Transverse colon (tissue), 4 donors: Measurements from ENCODE around the gene CRYZL1.

Experiments
- CTCF ChIP-seq, 5 experiments: fragments of 200-600 bp in 3 of 5; fragments of 450-650 bp in 2 of 5; sonication (generic) in 3 of 5; IDR thresholded peaks; 1 replicate in 2 of 5; 2 replicates in 3 of 5; pipeline ENCODE4 v1.5.1; 2016 to 2017; ENCODE audit warnings: antibody characterized with exemption in 5 of 5, inconsistent platforms in 3 of 5, mild to moderate bottlenecking in 2 of 5, moderate library complexity in 1 of 5
- POLR2A ChIP-seq: fragments of 450-650 bp; IDR thresholded peaks from one replicate; pipeline ENCODE4 v1.6.1; 2016; ENCODE audit warnings: antibody characterized with exemption, mild to moderate bottlenecking, moderate library complexity
- POLR2AphosphoS5 ChIP-seq, 3 donors: sonication (generic); formaldehyde crosslinking; IDR thresholded peaks; one replicate each; pipeline ENCODE4 v1.6.1; 2016; ENCODE audit warnings: antibody characterized with exemption in 3 of 3

DNA sequence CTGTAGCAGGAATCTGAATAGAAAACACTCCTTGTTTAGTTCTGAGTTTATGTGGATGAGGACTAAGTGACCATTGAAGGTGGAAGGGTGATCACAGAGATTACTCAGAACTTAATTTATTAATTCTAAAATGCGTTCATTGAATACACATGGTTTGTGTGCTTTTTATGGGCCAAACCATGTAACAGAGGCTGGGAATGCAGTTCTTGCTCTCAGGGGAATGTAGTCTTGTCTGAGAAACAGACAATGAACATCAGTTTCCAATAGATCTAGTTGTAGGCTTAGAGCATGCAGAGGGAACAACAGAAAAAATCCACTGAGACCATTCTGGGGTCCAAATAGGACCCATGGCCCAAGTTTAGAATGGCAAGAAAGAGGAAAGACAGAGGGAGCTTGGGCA is 46.8 kb upstream of the CRYZL1 start:
- TF ChIP-seq POLR2A (no peak), CTCF (IDR thresholded peaks at IDR 0.05) (no peak), POLR2AphosphoS5 (IDR thresholded peaks at IDR 0.05) (no peak)
